SK-N-SH (cell line): ENCODE data around the gene TFCP2L1. TPM values are rescaled to one million over a fixed set of nuclear protein-coding genes. Genes with fewer than 3 reads are reported as not detected.

ENCODE experiments used
- CTCF ChIA-PET: fragments of 300-600, 350-600 bp; formaldehyde crosslinking; extraction: SDS; loops from one replicate; lab custom pipeline; 2021; lab: Yijun Ruan, JAX
- POLR2A ChIA-PET: fragments of 350-600 bp; sonication (Branson Sonifier 250); formaldehyde crosslinking; extraction: SDS; loops from one replicate; lab custom pipeline; 2020; ENCODE audit warnings: antibody characterized with exemption, inconsistent platforms; lab: Yijun Ruan, JAX
- DNase-seq: peaks from one replicate; pipeline ENCODE4 v3.0.0; 2012
- H2AFZ ChIP-seq: fragments of 200-600 bp; sonication (generic); 2 replicates; pipeline ENCODE4 v1.8.1; 2016; ENCODE audit warnings: antibody characterized with exemption, mild to moderate bottlenecking, low read depth
- H3F3A ChIP-seq: fragments of 200-600 bp; sonication (generic); replicated peaks from 2 replicates; pipeline ENCODE3; 2016; ENCODE audit warnings: antibody characterized with exemption, mild to moderate bottlenecking; ENCODE audit not compliant: insufficient read depth
- H3K27ac ChIP-seq, 2 experiments: fragments of 200-500 bp in 1 of 2; fragments of 200-600 bp in 1 of 2; sonication (Bioruptor generic) in 1 of 2; sonication (generic), shearing (Covaris generic) in 1 of 2; 2 replicates each; pipeline versions ENCODE4 v1.5.1 to v1.6.1; 2014 to 2016; ENCODE audit warnings: low read depth in 2 of 2, inconsistent platforms in 1 of 2, low read length in 1 of 2, mild to moderate bottlenecking in 1 of 2, mixed read lengths in 1 of 2
- H3K27me3 ChIP-seq: fragments of 200-600 bp; sonication (generic), shearing (Covaris generic); 2 replicates; pipeline ENCODE4 v1.6.1; 2016; ENCODE audit warnings: mixed run types; ENCODE audit not compliant: insufficient read depth
- H3K36me3 ChIP-seq, 2 experiments: fragments of 200-500 bp in 1 of 2; fragments of 200-600 bp in 1 of 2; sonication (Bioruptor generic) in 1 of 2; sonication (generic) in 1 of 2; replicated peaks in 1 of 2; 2 replicates each; pipeline versions ENCODE3 to v1.5.1; 2014 to 2016; ENCODE audit warnings: low read length in 1 of 2, mild to moderate bottlenecking in 1 of 2; ENCODE audit not compliant: insufficient read depth in 2 of 2, control insufficient read depth in 1 of 2
- H3K4me1 ChIP-seq, 2 experiments: fragments of 200-500 bp in 1 of 2; fragments of 200-600 bp in 1 of 2; sonication (Bioruptor generic) in 1 of 2; sonication (generic), shearing (Covaris generic) in 1 of 2; 2 replicates each; pipeline versions ENCODE4 v1.5.1 to v1.6.1; 2014 to 2016; ENCODE audit warnings: low read depth in 1 of 2, low read length in 1 of 2, mixed run types in 1 of 2; ENCODE audit not compliant: insufficient read depth in 2 of 2, control insufficient read depth in 1 of 2
- H3K4me2 ChIP-seq: fragments of 200-600 bp; sonication (generic), shearing (Covaris generic); 2 replicates; pipeline ENCODE4 v1.6.1; 2017; ENCODE audit warnings: mixed run types
- H3K4me3 ChIP-seq, 2 experiments: fragments of 200-500 bp in 1 of 2; fragments of 200-600 bp in 1 of 2; sonication (Bioruptor generic) in 1 of 2; sonication (generic), shearing (Covaris generic) in 1 of 2; 2 replicates each; pipeline versions ENCODE4 v1.5.1 to v1.8.1; 2014 to 2016; ENCODE audit warnings: low read depth in 2 of 2, inconsistent platforms in 1 of 2, low read length in 1 of 2, mild to moderate bottlenecking in 1 of 2, mixed read lengths in 1 of 2, moderate library complexity in 1 of 2
- H3K79me2 ChIP-seq: fragments of 200-600 bp; sonication (generic); 2 replicates; pipeline ENCODE4 v1.8.1; 2017; ENCODE audit warnings: mild to moderate bottlenecking; ENCODE audit not compliant: insufficient read depth
- H3K9ac ChIP-seq: fragments of 200-600 bp; sonication (generic); 2 replicates; pipeline ENCODE4 v1.6.1; 2017; ENCODE audit warnings: mixed run types
- H3K9me2 ChIP-seq: fragments of 200-600 bp; sonication (generic); 2 replicates; pipeline ENCODE4 v1.6.1; 2017; ENCODE audit warnings: mixed run types
- H3K9me3 ChIP-seq: fragments of 200-600 bp; sonication (generic); 2 replicates; pipeline ENCODE4 v1.6.1; 2017; ENCODE audit warnings: mixed run types, mild to moderate bottlenecking, moderate library complexity
- H4K20me1 ChIP-seq: fragments of 200-600 bp; sonication (generic); 2 replicates; pipeline ENCODE4 v1.6.1; 2017; ENCODE audit warnings: mild to moderate bottlenecking, mixed run types; ENCODE audit not compliant: insufficient read depth
- CHD2 ChIP-seq: fragments of 150-350 bp; IDR thresholded peaks from 2 replicates; pipeline ENCODE4 v1.6.1; 2018; ENCODE audit warnings: low read length; ENCODE audit not compliant: partially characterized antibody
- CTCF ChIP-seq: fragments of 200-600 bp; sonication (generic); IDR thresholded peaks from 2 replicates; pipeline ENCODE4 v1.6.1; 2017; ENCODE audit warnings: antibody characterized with exemption, mild to moderate bottlenecking, moderate library complexity
- EP300 ChIP-seq, 2 experiments: IDR thresholded peaks; 2 replicates each; pipeline versions ENCODE4 v1.4.0 to v1.6.1; 2012; ENCODE audit warnings: borderline replicate concordance in 1 of 2, low read depth in 1 of 2, low read length in 1 of 2
- FOXJ3 ChIP-seq: sonication (generic); formaldehyde crosslinking; IDR thresholded peaks from 2 replicates; pipeline ENCODE4 v1.5.1; 2020; ENCODE audit warnings: mild to moderate bottlenecking, missing genetic modification reagents
- GATA2 ChIP-seq: sonication (generic); formaldehyde crosslinking; IDR thresholded peaks from 2 replicates; pipeline ENCODE4 v1.5.0; 2020; ENCODE audit warnings: mild to moderate bottlenecking, missing genetic modification reagents
- MAX ChIP-seq: IDR thresholded peaks from 2 replicates; pipeline ENCODE4 v1.4.0; 2012; ENCODE audit warnings: low read depth
- MXI1 ChIP-seq: IDR thresholded peaks from 2 replicates; pipeline ENCODE4 v1.6.1; 2012; ENCODE audit warnings: mild to moderate bottlenecking, low read depth, low read length, improper control_type of control experiment
- NFIC ChIP-seq: IDR thresholded peaks from 2 replicates; pipeline ENCODE4 v1.4.0; 2012; ENCODE audit warnings: borderline replicate concordance
- NRF1 ChIP-seq: IDR thresholded peaks from 2 replicates; pipeline ENCODE4 v1.6.1; 2012; ENCODE audit warnings: low read depth, mild to moderate bottlenecking, low read length
- PBX3 ChIP-seq: IDR thresholded peaks from 2 replicates; pipeline ENCODE4; 2012
- POLR2AphosphoS5 ChIP-seq: IDR thresholded peaks from 2 replicates; pipeline ENCODE4 v1.6.1; 2012; ENCODE audit warnings: low read depth, low read length
- RFX5 ChIP-seq: IDR thresholded peaks from 2 replicates; pipeline ENCODE4 v1.6.1; 2012; ENCODE audit warnings: mild to moderate bottlenecking, improper control_type of control experiment, low read length
- RXRA ChIP-seq: IDR thresholded peaks from 2 replicates; pipeline ENCODE4 v1.4.0; 2012; ENCODE audit warnings: low read depth, mild to moderate bottlenecking, borderline replicate concordance
- TAF1 ChIP-seq: IDR thresholded peaks from 2 replicates; pipeline ENCODE4 v1.6.1; 2012; ENCODE audit warnings: low read depth, mild to moderate bottlenecking, low read length, moderate library complexity, borderline replicate concordance
- USF1 ChIP-seq: IDR thresholded peaks from 2 replicates; pipeline ENCODE4 v1.4.0; 2012; ENCODE audit warnings: low read depth, borderline replicate concordance
- whole genome bisulfite sequencing: methylation state at CpG from one replicate; pipeline ENCODE4 v1.1.6; 2017; ENCODE audit warnings: low lambda C conversion rate; 5-methylcytosine and 5-hydroxymethylcytosine counted together
- polyA plus RNA-seq, 3 experiments: library from polyadenylated mRNA; depleted of rRNA; stranded (reverse); fragments of >200 nt; gene quantifications; 2 replicates each; pipeline ENCODE4 v1.2.3, GENCODE V29; 2012

The TFCP2L1 gene
- polyA plus RNA-seq, 1 of the 3 experiments (the other 2 are of a cell fraction) = not detected

GRCh38 chr2:121195036-121195435, 90.0 kb downstream of the TFCP2L1 start:
- Histone ChIP-seq H3K9ac (no peak overlapping the region), H3K27me3 (no peaks in the 10 kb centered on the region), H3K36me3 (no peaks in the 10 kb centered on the region), H3K4me1 (peaks cover 0 to 7% of the 10 kb centered on the region in 2 experiments; a peak in 1 of 4 replicates), H2AFZ (no peak overlapping the region), H3K27ac (no peak overlapping the region), H3K9me2 (no peaks in the 10 kb centered on the region), H3F3A (no peaks in the 10 kb centered on the region), H3K4me3 (no peak overlapping the region), H4K20me1 (no peaks in the 10 kb centered on the region), H3K79me2 (no peaks in the 10 kb centered on the region), H3K4me2 (no peak overlapping the region), H3K9me3 (no peaks in the 10 kb centered on the region)
- 51% methylated on average over 3 of the region's 5 CpGs for WGBS
- TF ChIP-seq RFX5 (no peak), TAF1 (no peak), CHD2 (no peak), MAX (no peak), CTCF (no peak), USF1 (no peak), NRF1 (no peak), MXI1 (no peak), GATA2 (no peak), EP300 (IDR thresholded peaks at IDR 0.05; ENCODE audit: borderline replicate concordance in 1 of 2, low read depth in 1 of 2, low read length in 1 of 2) (no peak), RXRA (no peak), POLR2AphosphoS5 (no peak)
- ChIA-PET POLR2A (no interaction called here), CTCF (interaction anchor here (0.8 to 1.0 kb wide), 2 partner anchors 9 to 11 kb away, joined by 4 to 5 read pairs; no protein-coding TSS in a partner anchor)
- no peak for DNase-seq

GRCh38 chr2:121194626-121195025, 90.4 kb downstream of the TFCP2L1 start:
- Histone ChIP-seq H4K20me1 (no peaks in the 10 kb centered on the region), H3K79me2 (no peaks in the 10 kb centered on the region), H3K9me3 (no peaks in the 10 kb centered on the region), H3K4me3 (no peak overlapping the region), H3K9me2 (no peaks in the 10 kb centered on the region), H3K4me2 (no peak overlapping the region), H3K36me3 (no peaks in the 10 kb centered on the region), H3K4me1 (peaks cover 0 to 10% of the 10 kb centered on the region in 2 experiments; a peak in 1 of 4 replicates), H3K27ac (no peak overlapping the region), H3K9ac (no peak overlapping the region), H3K27me3 (no peaks in the 10 kb centered on the region), H3F3A (no peaks in the 10 kb centered on the region), H2AFZ (no peak overlapping the region)
- ChIA-PET POLR2A (no interaction called here), CTCF (interaction anchor here (0.8 to 1.0 kb wide), 2 partner anchors 10 to 11 kb away, joined by 4 to 5 read pairs; no protein-coding TSS in a partner anchor)
- no peak for DNase-seq
- WGBS = 41% methylated on average over 5 of the region's 5 CpGs
- TF ChIP-seq FOXJ3 (CRISPR knock-in tag) (no peak), PBX3 (no peak), NFIC (no peak)
